CD4-positive, alpha-beta T cell (primary cell): ENCODE results near the gene INPP5B. TPM values are rescaled to one million over a fixed set of nuclear protein-coding genes. Genes with fewer than 3 reads are reported as not detected.
A peak's percentile ranks its signal among the peaks of the same experiment; 100 is the strongest.
"Not testable (repeated sequence)": the region's sequence is repeated elsewhere in the genome, so short reads cannot be mapped to it uniquely, and the experiment has no call there.

ENCODE experiments used
- ATAC-seq: fragments of 200-7000 bp; cut with Tn5 transposase; one replicate; pipeline ENCODE4 v1.10.0; 2022; ENCODE audit warnings: mild to moderate bottlenecking; ENCODE audit not compliant: poor library complexity
- CTCF ChIA-PET: fragments of 350-600 bp; sonication (Branson Sonifier 250); formaldehyde crosslinking; loops from one replicate; lab custom pipeline; 2021; ENCODE audit warnings: antibody characterized with exemption, inconsistent platforms; lab: Charles Lee
- POLR2A ChIA-PET: fragments of 350-600 bp; sonication (Branson Sonifier 250); formaldehyde crosslinking; loops from one replicate; lab custom pipeline; 2021; ENCODE audit warnings: antibody characterized with exemption, inconsistent platforms; lab: Charles Lee
- DNase-seq, 14 experiments: peaks; one replicate each; pipeline ENCODE4 v3.0.0-alpha.2; 2013 to 2020; ENCODE audit warnings: mixed read lengths in 2 of 14
- H3K27ac ChIP-seq, 2 donors: one replicate each; pipeline versions ENCODE4 v1.5.1 to v1.7.0; 2013; ENCODE audit warnings: low read length in 2 of 2, low read depth in 1 of 2, mild to moderate bottlenecking in 1 of 2
- H3K27me3 ChIP-seq, 2 experiments: 1 replicate in 1 of 2; 2 replicates in 1 of 2; pipeline versions ENCODE4 v1.6.1 to v1.7.0; 2013; ENCODE audit warnings: low read length in 2 of 2, control low read depth in 1 of 2, mild to moderate bottlenecking in 1 of 2, moderate library complexity in 1 of 2; ENCODE audit not compliant: insufficient read depth in 2 of 2, control insufficient read depth in 1 of 2
- H3K36me3 ChIP-seq: one replicate; pipeline ENCODE4 v1.6.1; 2013; ENCODE audit warnings: low read length, control low read depth; ENCODE audit not compliant: insufficient read depth
- H3K4me1 ChIP-seq: one replicate; pipeline ENCODE4 v1.6.1; 2013; ENCODE audit warnings: low read length, control low read depth; ENCODE audit not compliant: insufficient read depth
- H3K4me3 ChIP-seq: one replicate; pipeline ENCODE4 v1.5.1; 2013; ENCODE audit warnings: mild to moderate bottlenecking, low read length, moderate library complexity
- H3K9me3 ChIP-seq, 2 experiments: 1 replicate in 1 of 2; 2 replicates in 1 of 2; pipeline versions ENCODE4 v1.6.1 to v1.7.0; 2013; ENCODE audit warnings: low read length in 2 of 2, mild to moderate bottlenecking in 2 of 2, control low read depth in 1 of 2, moderate library complexity in 1 of 2; ENCODE audit not compliant: control insufficient read depth in 1 of 2, insufficient read depth in 1 of 2
- H3K27ac Mint-ChIP-seq: one replicate; pipeline ENCODE4 v1.8.0; 2020; ENCODE audit warnings: mixed read lengths
- H3K27me3 Mint-ChIP-seq: one replicate; pipeline ENCODE4 v1.8.0; 2021; ENCODE audit warnings: mixed read lengths
- H3K36me3 Mint-ChIP-seq: one replicate; pipeline ENCODE4 v1.8.0; 2021; ENCODE audit warnings: low read depth, mixed read lengths
- H3K4me1 Mint-ChIP-seq: one replicate; pipeline ENCODE4 v1.8.0; 2021; ENCODE audit warnings: low read depth, mixed read lengths
- H3K4me3 Mint-ChIP-seq: one replicate; pipeline ENCODE4 v1.8.0; 2020; ENCODE audit warnings: mild to moderate bottlenecking, mixed read lengths
- H3K9me3 Mint-ChIP-seq: one replicate; pipeline ENCODE4 v1.8.0; 2020; ENCODE audit warnings: mixed read lengths
- intact Hi-C, 2 experiments: fragments of 100-400 bp; cut with DNase I in 1 of 2; cut with micrococcal nuclease in 1 of 2; formaldehyde crosslinking; loops; one replicate each; pipeline versions ENCODE4 v1.15.1 to v1.9.0; 2023 to 2025; cut with DNase I, micrococcal nuclease
- total RNA-seq, 174 experiments: library from RNA in 2 of 174; stranded (reverse) in 2 of 174; gene quantifications; one replicate each; pipeline ENCODE4 v1.2.3 and lab custom pipeline; 2021 to 2026
- TF ChIP-seq, protein P1 (sequence below): fragments of 200-600 bp; IDR thresholded peaks from one replicate; pipeline ENCODE4 v1.8.0; 2022; ENCODE audit warnings: antibody characterized with exemption, mild to moderate bottlenecking

INPP5B gene
- total RNA-seq, 2 experiments from 2014 or later: 11.7 to 12.7 TPM

- Histone ChIP-seq H3K9me3 (no peaks in the 10 kb centered on the region), H3K4me3 (no peak overlapping the region), H3K4me1 (no peaks in the 10 kb centered on the region), H3K27me3 (no peaks in the 10 kb centered on the region), H3K36me3 (peaks cover 83% of the 10 kb centered on the region), H3K27ac (no peak overlapping the region)
- TF ChIP-seq, protein P1, sequence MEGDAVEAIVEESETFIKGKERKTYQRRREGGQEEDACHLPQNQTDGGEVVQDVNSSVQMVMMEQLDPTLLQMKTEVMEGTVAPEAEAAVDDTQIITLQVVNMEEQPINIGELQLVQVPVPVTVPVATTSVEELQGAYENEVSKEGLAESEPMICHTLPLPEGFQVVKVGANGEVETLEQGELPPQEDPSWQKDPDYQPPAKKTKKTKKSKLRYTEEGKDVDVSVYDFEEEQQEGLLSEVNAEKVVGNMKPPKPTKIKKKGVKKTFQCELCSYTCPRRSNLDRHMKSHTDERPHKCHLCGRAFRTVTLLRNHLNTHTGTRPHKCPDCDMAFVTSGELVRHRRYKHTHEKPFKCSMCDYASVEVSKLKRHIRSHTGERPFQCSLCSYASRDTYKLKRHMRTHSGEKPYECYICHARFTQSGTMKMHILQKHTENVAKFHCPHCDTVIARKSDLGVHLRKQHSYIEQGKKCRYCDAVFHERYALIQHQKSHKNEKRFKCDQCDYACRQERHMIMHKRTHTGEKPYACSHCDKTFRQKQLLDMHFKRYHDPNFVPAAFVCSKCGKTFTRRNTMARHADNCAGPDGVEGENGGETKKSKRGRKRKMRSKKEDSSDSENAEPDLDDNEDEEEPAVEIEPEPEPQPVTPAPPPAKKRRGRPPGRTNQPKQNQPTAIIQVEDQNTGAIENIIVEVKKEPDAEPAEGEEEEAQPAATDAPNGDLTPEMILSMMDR: no peak
- ATAC-seq (no peak), DNase-seq (no peak)
- H3K27me3 Mint-ChIP-seq: no peaks in the 10 kb centered on the region
- no peaks in the 10 kb centered on the region for H3K9me3 Mint-ChIP-seq
- ChIA-PET CTCF (interaction anchor here (0.7 kb wide), 1 partner anchor 11 kb away, joined by 3 read pairs; the partner anchor contains the start of gene SF3A3), POLR2A (no interaction called here)
- no peaks in the 10 kb centered on the region for H3K4me1 Mint-ChIP-seq
- no peak overlapping the region for H3K27ac Mint-ChIP-seq
- peaks cover 94% of the 10 kb centered on the region for H3K36me3 Mint-ChIP-seq
- intact Hi-C loops: loop anchor here in 1 of 2 experiments (5.0 kb wide), 2 partner anchors 86 to 271 kb away; no protein-coding TSS in a partner anchor
- no peak overlapping the region for H3K4me3 Mint-ChIP-seq
Observed at GRCh38 chr1:37978541-37978940, 31.7 kb upstream of the INPP5B start.

DNA sequence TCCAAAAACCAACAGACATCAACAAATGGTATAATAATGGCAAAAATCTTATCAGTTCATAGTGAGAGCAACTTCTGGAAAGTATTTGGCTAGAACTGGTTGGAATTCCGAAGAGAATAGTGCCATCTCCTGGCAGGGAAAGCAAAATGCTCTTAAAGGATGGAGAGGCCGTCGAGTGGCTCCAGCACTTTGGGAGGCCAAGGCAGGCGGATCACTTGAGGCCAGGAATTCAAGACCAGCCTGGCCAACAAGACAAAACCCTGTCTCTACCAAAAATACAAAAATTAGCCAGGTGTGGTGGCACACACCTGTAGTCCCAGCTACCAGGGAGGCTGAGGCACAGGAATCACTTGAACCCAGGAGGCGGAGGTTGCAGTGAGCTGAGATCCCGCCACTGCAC is 28.2 kb upstream of the INPP5B start:
- H3K36me3 Mint-ChIP-seq: peaks cover 99% of the 10 kb centered on the region
- CTCF ChIA-PET: not testable (repeated sequence)

GRCh38 chr1:37974567-37974966 is 27.7 kb upstream of the INPP5B start:
- intact Hi-C loops: no loop called here
- no peak overlapping the region for H3K4me3 Mint-ChIP-seq
- TF ChIP-seq, protein P1: no peak
- Histone ChIP-seq H3K9me3 (no peaks in the 10 kb centered on the region), H3K36me3 (peaks cover 57% of the 10 kb centered on the region), H3K27me3 (no peaks in the 10 kb centered on the region), H3K27ac (no peak overlapping the region), H3K4me1 (no peaks in the 10 kb centered on the region), H3K4me3 (no peak overlapping the region)
- H3K27ac Mint-ChIP-seq: no peak overlapping the region
- ATAC-seq (no peak), DNase-seq (no peak)
- ChIA-PET POLR2A (no interaction called here), CTCF (interaction anchor here (0.7 kb wide), 1 partner anchor 480 kb away, joined by 4 read pairs; no protein-coding TSS in a partner anchor)
- H3K36me3 Mint-ChIP-seq: peaks cover 99% of the 10 kb centered on the region
- no peaks in the 10 kb centered on the region for H3K9me3 Mint-ChIP-seq
- peaks cover 10% of the 10 kb centered on the region for H3K4me1 Mint-ChIP-seq
- no peaks in the 10 kb centered on the region for H3K27me3 Mint-ChIP-seq

More for the DNA sequence above, 28.2 kb upstream of the INPP5B start:
- H3K4me3 ChIP-seq, H3K9me3 ChIP-seq, H3K9me3 Mint-ChIP-seq, H3K27me3 Mint-ChIP-seq, H3K27me3 ChIP-seq, H3K27ac ChIP-seq, H3K27ac Mint-ChIP-seq, H3K4me3 Mint-ChIP-seq, POLR2A ChIA-PET, ATAC-seq, H3K4me1 ChIP-seq: not testable (repeated sequence)
- peaks cover 57% of the 10 kb centered on the region for H3K36me3 ChIP-seq
- intact Hi-C loops: loop anchor here (1.0 to 5.0 kb wide), 3 partner anchors 83 to 268 kb away; no protein-coding TSS in a partner anchor
- peak in 2 of 14 experiments; percentile 29 to 43 for DNase-seq
- TF ChIP-seq, protein P1: peak; percentile 23
- peaks cover 10% of the 10 kb centered on the region for H3K4me1 Mint-ChIP-seq

DNA sequence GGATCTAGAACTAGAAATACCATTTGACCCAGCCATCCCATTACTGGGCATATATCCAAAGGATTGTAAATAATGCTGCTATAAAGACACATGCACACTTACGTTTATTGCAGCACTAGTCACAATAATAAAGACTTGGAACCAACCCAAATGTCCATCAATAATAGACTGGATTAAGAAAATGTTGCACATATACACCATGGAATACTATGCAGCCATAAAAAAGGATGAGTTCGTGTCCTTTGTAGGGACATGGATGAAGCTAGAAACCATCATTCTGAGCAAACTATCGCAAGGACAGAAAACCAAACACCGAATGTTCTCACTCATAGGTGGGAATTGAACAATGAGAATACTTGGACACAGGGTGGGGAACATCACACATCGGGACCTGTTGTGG is 26.8 kb upstream of the INPP5B start:
- CTCF ChIA-PET, H3K27ac Mint-ChIP-seq, H3K27ac ChIP-seq, POLR2A ChIA-PET, H3K27me3 ChIP-seq, H3K27me3 Mint-ChIP-seq, DNase-seq, intact Hi-C loops, ATAC-seq, H3K4me3 ChIP-seq, H3K4me3 Mint-ChIP-seq, H3K9me3 Mint-ChIP-seq, H3K4me1 ChIP-seq, H3K9me3 ChIP-seq: not testable (repeated sequence)
- Mint-ChIP-seq H3K4me1 (peaks cover 10% of the 10 kb centered on the region), H3K36me3 (peaks cover 99% of the 10 kb centered on the region)
- peaks cover 57% of the 10 kb centered on the region for H3K36me3 ChIP-seq
